HG03280 (cell line): ENCODE data around the gene LSM3.

Experiments used
- ATAC-seq: cut with Tn5 transposase; IDR thresholded peaks from one replicate; pipeline ENCODE4 v1.9.1; 2021; ENCODE audit warnings: mild to moderate bottlenecking, moderate library complexity; ENCODE audit not compliant: unreplicated experiment

The LSM3 gene

GRCh38 chr3:14178247-14179113 lies at the start of gene LSM3, which contains the start of gene XPC:
Gene LSM3 (plus strand): TSS chr3:14178817. CDS start chr3:14178861, 44 bp downstream.
Gene XPC (minus strand): TSS chr3:14178601. CDS start chr3:14178568, 33 bp downstream.
- peak; percentile 93 for ATAC-seq

GRCh38 chr3:14129296-14129695 lies 49.3 kb upstream of the LSM3 start:
- ATAC-seq: no peak

GRCh38 chr3:14130230-14130629 lies 48.4 kb upstream of the LSM3 start:
- ATAC-seq: no peak

GRCh38 chr3:14130707-14131106 lies 47.9 kb upstream of the LSM3 start:
- ATAC-seq: no peak

- ATAC-seq: no peak
These were observed 47.5 kb upstream of the LSM3 start for GRCh38 chr3:14131134-14131533.

- no peak for ATAC-seq
These were observed 46.5 kb upstream of the LSM3 start for GRCh38 chr3:14132120-14132519.

GRCh38 chr3:14132689-14133088 lies 45.9 kb upstream of the LSM3 start:
- no peak for ATAC-seq

- ATAC-seq: no peak
These were observed 45.3 kb upstream of the LSM3 start for GRCh38 chr3:14133188-14133800.

GRCh38 chr3:14133876-14134275 lies 44.7 kb upstream of the LSM3 start:
- ATAC-seq: no peak

- no peak for ATAC-seq
These were observed 44.3 kb upstream of the LSM3 start for GRCh38 chr3:14134291-14134690.

- ATAC-seq: no peak
These were observed 43.0 kb upstream of the LSM3 start for GRCh38 chr3:14135581-14135980.

- no peak for ATAC-seq
These were observed 41.6 kb upstream of the LSM3 start for GRCh38 chr3:14137004-14137403.

- ATAC-seq: no peak
These were observed 41.2 kb upstream of the LSM3 start for GRCh38 chr3:14137445-14137844.

GRCh38 chr3:14138109-14138877 lies 40.3 kb upstream of the LSM3 start:
- ATAC-seq: no peak

- ATAC-seq: no peak
These were observed 39.5 kb upstream of the LSM3 start for GRCh38 chr3:14138878-14139655.

- no peak for ATAC-seq
These were observed 38.8 kb upstream of the LSM3 start for GRCh38 chr3:14139771-14140170.

GRCh38 chr3:14140668-14141067 lies 37.9 kb upstream of the LSM3 start:
- no peak for ATAC-seq

GRCh38 chr3:14141144-14141543 lies 37.5 kb upstream of the LSM3 start:
- no peak for ATAC-seq

GRCh38 chr3:14141602-14142341 lies 36.8 kb upstream of the LSM3 start:
- no peak for ATAC-seq
